WTC11 (cell line): Measurements from ENCODE around the gene IL4I1. TPM values are rescaled to one million over a fixed set of nuclear protein-coding genes. Genes with fewer than 3 reads are reported as not detected.

Source experiments
- ATAC-seq: fragments of 200-7000 bp; cut with Tn5 transposase; 2 replicates; pipeline ENCODE4 v1.10.0; 2021; ENCODE audit warnings: mild to moderate bottlenecking, moderate library complexity
- CTCF ChIA-PET: fragments of 300-600 bp; sonication (Branson Sonifier 250); formaldehyde crosslinking; loops from one replicate; lab custom pipeline; 2021; ENCODE audit warnings: antibody characterized with exemption; lab: Charles Lee
- POLR2A ChIA-PET: fragments of 350-600 bp; sonication (Branson Sonifier 250); formaldehyde crosslinking; loops from one replicate; lab custom pipeline; 2021; ENCODE audit warnings: antibody characterized with exemption; lab: Charles Lee
- DNase-seq: peaks from one replicate; pipeline ENCODE4 v3.0.0; 2021; ENCODE audit warnings: low spot score
- H3K27ac Mint-ChIP-seq: 2 replicates; pipeline ENCODE4 v1.8.0; 2021; ENCODE audit warnings: mixed read lengths
- H3K27me3 Mint-ChIP-seq: 2 replicates; pipeline ENCODE4 v1.8.0; 2021; ENCODE audit warnings: low read depth, mild to moderate bottlenecking, moderate library complexity, mixed read lengths
- H3K36me3 Mint-ChIP-seq: 2 replicates; pipeline ENCODE4 v1.8.0; 2021; ENCODE audit warnings: mixed read lengths
- H3K4me1 Mint-ChIP-seq: 2 replicates; pipeline ENCODE4 v1.8.0; 2022; ENCODE audit warnings: mixed read lengths
- H3K4me3 Mint-ChIP-seq: 2 replicates; pipeline ENCODE4 v1.8.0; 2021; ENCODE audit warnings: mild to moderate bottlenecking, moderate library complexity, mixed read lengths
- H3K9me3 Mint-ChIP-seq: 2 replicates; pipeline ENCODE4 v1.8.0; 2021; ENCODE audit warnings: mixed read lengths
- ARID4B ChIP-seq: sonication (generic); formaldehyde crosslinking; IDR thresholded peaks from 2 replicates; pipeline ENCODE4 v1.8.0; 2023; ENCODE audit warnings: missing genetic modification reagents, mild to moderate bottlenecking, borderline replicate concordance
- ATF6 ChIP-seq: sonication (generic); formaldehyde crosslinking; IDR thresholded peaks from 2 replicates; pipeline ENCODE4 v1.8.1; 2023; ENCODE audit warnings: mild to moderate bottlenecking, missing genetic modification reagents
- EMX1 ChIP-seq: fragments of 250-450 bp; sonication (Bioruptor Pico); IDR thresholded peaks from 2 replicates; pipeline ENCODE4 v1.8.0; 2021; ENCODE audit warnings: mild to moderate bottlenecking
- FOXK1 ChIP-seq: sonication (generic); formaldehyde crosslinking; IDR thresholded peaks from 2 replicates; pipeline ENCODE4 v1.8.0; 2022; ENCODE audit warnings: mild to moderate bottlenecking, moderate library complexity, missing genetic modification reagents
- FOXP1 ChIP-seq: sonication (generic); formaldehyde crosslinking; IDR thresholded peaks from 2 replicates; pipeline ENCODE4 v1.8.0; 2022; ENCODE audit warnings: missing genetic modification reagents, mild to moderate bottlenecking, moderate library complexity, borderline replicate concordance
- ZBTB43 ChIP-seq: sonication (generic); formaldehyde crosslinking; IDR thresholded peaks from 2 replicates; pipeline ENCODE4 v1.8.1; 2023; ENCODE audit warnings: mild to moderate bottlenecking, missing genetic modification reagents
- ZNF416 ChIP-seq: fragments of 250-450 bp; sonication (Bioruptor Pico); IDR thresholded peaks from 2 replicates; pipeline ENCODE4 v1.9.0; 2021; ENCODE audit warnings: mild to moderate bottlenecking, inconsistent platforms
- ZSCAN18 ChIP-seq: fragments of 250-450 bp; sonication (Bioruptor Pico); IDR thresholded peaks from 2 replicates; pipeline ENCODE4 v2.1.2; 2022; ENCODE audit warnings: mild to moderate bottlenecking, moderate library complexity
- total RNA-seq: library from RNA; stranded (reverse); gene quantifications from 3 replicates; pipeline ENCODE4 v1.2.3, GENCODE V29; 2021
- TF ChIP-seq, protein P1 (sequence below): sonication (generic); formaldehyde crosslinking; IDR thresholded peaks from 2 replicates; pipeline ENCODE4 v1.8.1; 2022; ENCODE audit warnings: mild to moderate bottlenecking, moderate library complexity, missing genetic modification reagents
- TF ChIP-seq, protein P2 (sequence below): fragments of 250-450 bp; sonication (Bioruptor Pico); IDR thresholded peaks from 2 replicates; pipeline ENCODE4 v1.9.0; 2021; ENCODE audit warnings: moderate library complexity, mild to moderate bottlenecking, inconsistent platforms, borderline replicate concordance
- TF ChIP-seq, protein P3 (sequence below): fragments of 250-450 bp; sonication (Bioruptor Pico); IDR thresholded peaks from 2 replicates; pipeline ENCODE4 v1.9.0; 2021; ENCODE audit warnings: mild to moderate bottlenecking, borderline replicate concordance
- TF ChIP-seq, protein P4 (sequence below): fragments of 200-600 bp; IDR thresholded peaks from 2 replicates; pipeline ENCODE4 v1.8.0; 2022; ENCODE audit warnings: antibody characterized with exemption

The IL4I1 gene
- total RNA-seq, 1 experiment from 2014 or later = 0.83 TPM

DNA sequence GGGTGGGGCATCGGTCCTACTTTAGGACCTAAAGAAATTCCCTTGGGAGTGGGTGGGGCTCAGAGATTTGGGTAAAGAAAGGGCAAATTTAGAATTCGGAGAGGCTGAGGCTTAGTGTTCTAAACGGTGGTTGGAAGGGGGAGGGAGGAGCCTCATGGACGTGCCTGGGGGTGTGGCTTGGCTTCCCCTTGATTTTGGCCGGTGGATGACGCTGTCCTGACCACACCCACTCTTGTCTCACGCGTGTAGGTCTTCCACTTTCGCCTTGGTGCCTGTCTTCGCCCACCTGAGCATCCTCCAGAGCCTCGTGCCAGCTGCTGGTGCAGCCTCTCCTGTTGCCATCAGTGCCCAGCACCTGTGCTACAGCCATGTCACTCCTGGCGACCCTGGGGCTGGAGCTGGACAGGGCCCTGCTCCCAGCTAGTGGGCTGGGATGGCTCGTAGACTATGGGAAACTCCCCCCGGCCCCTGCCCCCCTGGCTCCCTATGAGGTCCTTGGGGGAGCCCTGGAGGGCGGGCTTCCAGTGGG is 33.9 kb upstream of the IL4I1 start:
- peak; percentile 12 for ATAC-seq
- ChIA-PET POLR2A (interaction anchor here (0.8 to 2.2 kb wide), 7 partner anchors 9 to 120 kb away, joined by 3 to 11 read pairs (median 4); partner anchors contain the start of genes AKT1S1 and TBC1D17), CTCF (interaction anchor here (0.6 to 1.8 kb wide), 7 partner anchors 9 to 384 kb away, joined by 3 to 11 read pairs (median 4); no protein-coding TSS in a partner anchor)
- H3K4me1 Mint-ChIP-seq = peaks cover 21% of the 10 kb centered on the region
- no peaks in the 10 kb centered on the region for H3K9me3 Mint-ChIP-seq
- H3K27ac Mint-ChIP-seq = peak overlapping the region; percentile 99
- peak overlapping the region; percentile 99 for H3K4me3 Mint-ChIP-seq
- peak; percentile 68 for DNase-seq
- TF ChIP-seq FOXP1 (CRISPR knock-in tag) (peak; percentile 51; the same call in 1 of the 2 replicates), ZNF416 (CRISPR knock-in tag) (no peak), ATF6 (CRISPR knock-in tag) (no peak), ZBTB43 (CRISPR knock-in tag) (no peak), ZSCAN18 (CRISPR knock-in tag) (no peak)
- TF ChIP-seq, all 79 proteins: peak for 1
- H3K36me3 Mint-ChIP-seq = peaks cover 21% of the 10 kb centered on the region
- H3K27me3 Mint-ChIP-seq = peaks cover 4% of the 10 kb centered on the region; the same call in 1 of the 2 replicates

DNA sequence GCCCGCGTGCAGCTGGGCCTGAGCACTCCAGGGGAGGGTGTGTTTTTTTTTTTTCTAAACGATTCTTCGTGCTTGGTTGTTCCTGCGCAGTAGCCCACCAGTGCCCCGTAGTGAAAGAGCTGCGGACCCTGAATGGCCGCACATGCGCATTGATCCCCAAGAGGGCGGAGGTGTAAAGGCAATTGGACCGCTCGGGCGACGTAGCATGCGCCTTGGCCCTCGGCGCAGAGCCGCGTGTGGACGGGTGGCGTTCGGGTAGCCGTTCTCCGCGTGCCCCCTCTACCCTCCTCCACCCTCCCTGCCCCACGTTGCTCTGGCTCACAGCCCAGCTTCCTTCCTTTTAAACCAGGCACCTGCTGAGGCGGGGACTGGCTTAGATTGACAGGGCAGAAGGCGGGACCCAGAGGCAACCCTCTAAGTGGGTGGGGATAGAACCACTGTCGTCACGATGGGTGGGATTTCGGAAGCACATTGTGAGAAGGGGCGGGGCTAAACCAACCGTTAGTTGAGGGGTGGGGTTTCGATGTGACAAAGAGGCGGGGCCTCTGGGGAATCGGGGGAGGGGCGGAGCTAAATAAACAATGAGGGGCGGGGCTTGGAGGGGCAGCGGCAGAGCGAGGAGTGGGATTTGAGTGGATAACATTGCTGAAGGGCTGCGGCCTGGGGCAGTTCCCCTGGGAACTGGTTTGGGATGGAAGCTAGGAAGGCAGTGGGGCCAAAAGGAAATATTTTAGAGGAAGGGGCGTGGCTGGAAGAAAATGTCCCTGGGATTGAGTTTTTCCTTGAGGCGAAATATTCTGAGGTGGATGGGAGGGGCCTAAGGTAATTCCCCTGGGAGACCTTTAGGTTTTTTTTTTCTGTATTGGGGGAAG is 33.2 kb upstream of the IL4I1 start:
- CTCF ChIA-PET = interaction anchor here (0.6 to 1.8 kb wide), 14 partner anchors 8 to 403 kb away, joined by 3 to 11 read pairs (median 4); partner anchors contain the start of gene VRK3
- ATAC-seq (peak; percentile 87), DNase-seq (peak; percentile 97)
- peaks cover 4% of the 10 kb centered on the region; the same call in 1 of the 2 replicates for H3K27me3 Mint-ChIP-seq
- H3K4me3 Mint-ChIP-seq = peak overlapping the region; percentile 99
- H3K4me1 Mint-ChIP-seq = peaks cover 25% of the 10 kb centered on the region
- POLR2A ChIA-PET = interaction anchor here (0.6 to 2.2 kb wide), 15 partner anchors 8 to 403 kb away, joined by 3 to 11 read pairs (median 4); partner anchors contain the start of genes AKT1S1 and TBC1D17
- peaks cover 24% of the 10 kb centered on the region for H3K36me3 Mint-ChIP-seq
- H3K9me3 Mint-ChIP-seq = no peaks in the 10 kb centered on the region
- H3K27ac Mint-ChIP-seq = peak overlapping the region; percentile 99
- TF ChIP-seq EMX1 (CRISPR knock-in tag) (peak; percentile 89), FOXK1 (CRISPR knock-in tag) (no peak), ZNF416 (CRISPR knock-in tag) (peak; percentile 95), ARID4B (CRISPR knock-in tag) (no peak)
- TF ChIP-seq, protein P1, sequence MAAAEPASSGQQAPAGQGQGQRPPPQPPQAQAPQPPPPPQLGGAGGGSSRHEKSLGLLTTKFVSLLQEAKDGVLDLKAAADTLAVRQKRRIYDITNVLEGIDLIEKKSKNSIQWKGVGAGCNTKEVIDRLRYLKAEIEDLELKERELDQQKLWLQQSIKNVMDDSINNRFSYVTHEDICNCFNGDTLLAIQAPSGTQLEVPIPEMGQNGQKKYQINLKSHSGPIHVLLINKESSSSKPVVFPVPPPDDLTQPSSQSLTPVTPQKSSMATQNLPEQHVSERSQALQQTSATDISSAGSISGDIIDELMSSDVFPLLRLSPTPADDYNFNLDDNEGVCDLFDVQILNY (CRISPR knock-in tag) = no peak
- TF ChIP-seq, protein P2, sequence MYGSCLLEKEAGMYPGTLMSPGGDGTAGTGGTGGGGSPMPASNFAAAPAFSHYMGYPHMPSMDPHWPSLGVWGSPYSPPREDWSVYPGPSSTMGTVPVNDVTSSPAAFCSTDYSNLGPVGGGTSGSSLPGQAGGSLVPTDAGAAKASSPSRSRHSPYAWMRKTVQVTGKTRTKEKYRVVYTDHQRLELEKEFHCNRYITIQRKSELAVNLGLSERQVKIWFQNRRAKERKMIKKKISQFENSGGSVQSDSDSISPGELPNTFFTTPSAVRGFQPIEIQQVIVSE (CRISPR knock-in tag) = 0 out of 2 replicates have a peak, but pooled peaks have one; percentile 16
- TF ChIP-seq, protein P3, sequence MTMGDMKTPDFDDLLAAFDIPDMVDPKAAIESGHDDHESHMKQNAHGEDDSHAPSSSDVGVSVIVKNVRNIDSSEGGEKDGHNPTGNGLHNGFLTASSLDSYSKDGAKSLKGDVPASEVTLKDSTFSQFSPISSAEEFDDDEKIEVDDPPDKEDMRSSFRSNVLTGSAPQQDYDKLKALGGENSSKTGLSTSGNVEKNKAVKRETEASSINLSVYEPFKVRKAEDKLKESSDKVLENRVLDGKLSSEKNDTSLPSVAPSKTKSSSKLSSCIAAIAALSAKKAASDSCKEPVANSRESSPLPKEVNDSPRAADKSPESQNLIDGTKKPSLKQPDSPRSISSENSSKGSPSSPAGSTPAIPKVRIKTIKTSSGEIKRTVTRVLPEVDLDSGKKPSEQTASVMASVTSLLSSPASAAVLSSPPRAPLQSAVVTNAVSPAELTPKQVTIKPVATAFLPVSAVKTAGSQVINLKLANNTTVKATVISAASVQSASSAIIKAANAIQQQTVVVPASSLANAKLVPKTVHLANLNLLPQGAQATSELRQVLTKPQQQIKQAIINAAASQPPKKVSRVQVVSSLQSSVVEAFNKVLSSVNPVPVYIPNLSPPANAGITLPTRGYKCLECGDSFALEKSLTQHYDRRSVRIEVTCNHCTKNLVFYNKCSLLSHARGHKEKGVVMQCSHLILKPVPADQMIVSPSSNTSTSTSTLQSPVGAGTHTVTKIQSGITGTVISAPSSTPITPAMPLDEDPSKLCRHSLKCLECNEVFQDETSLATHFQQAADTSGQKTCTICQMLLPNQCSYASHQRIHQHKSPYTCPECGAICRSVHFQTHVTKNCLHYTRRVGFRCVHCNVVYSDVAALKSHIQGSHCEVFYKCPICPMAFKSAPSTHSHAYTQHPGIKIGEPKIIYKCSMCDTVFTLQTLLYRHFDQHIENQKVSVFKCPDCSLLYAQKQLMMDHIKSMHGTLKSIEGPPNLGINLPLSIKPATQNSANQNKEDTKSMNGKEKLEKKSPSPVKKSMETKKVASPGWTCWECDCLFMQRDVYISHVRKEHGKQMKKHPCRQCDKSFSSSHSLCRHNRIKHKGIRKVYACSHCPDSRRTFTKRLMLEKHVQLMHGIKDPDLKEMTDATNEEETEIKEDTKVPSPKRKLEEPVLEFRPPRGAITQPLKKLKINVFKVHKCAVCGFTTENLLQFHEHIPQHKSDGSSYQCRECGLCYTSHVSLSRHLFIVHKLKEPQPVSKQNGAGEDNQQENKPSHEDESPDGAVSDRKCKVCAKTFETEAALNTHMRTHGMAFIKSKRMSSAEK = peak; percentile 68; the same call in 1 of the 2 replicates
- TF ChIP-seq, protein P4, sequence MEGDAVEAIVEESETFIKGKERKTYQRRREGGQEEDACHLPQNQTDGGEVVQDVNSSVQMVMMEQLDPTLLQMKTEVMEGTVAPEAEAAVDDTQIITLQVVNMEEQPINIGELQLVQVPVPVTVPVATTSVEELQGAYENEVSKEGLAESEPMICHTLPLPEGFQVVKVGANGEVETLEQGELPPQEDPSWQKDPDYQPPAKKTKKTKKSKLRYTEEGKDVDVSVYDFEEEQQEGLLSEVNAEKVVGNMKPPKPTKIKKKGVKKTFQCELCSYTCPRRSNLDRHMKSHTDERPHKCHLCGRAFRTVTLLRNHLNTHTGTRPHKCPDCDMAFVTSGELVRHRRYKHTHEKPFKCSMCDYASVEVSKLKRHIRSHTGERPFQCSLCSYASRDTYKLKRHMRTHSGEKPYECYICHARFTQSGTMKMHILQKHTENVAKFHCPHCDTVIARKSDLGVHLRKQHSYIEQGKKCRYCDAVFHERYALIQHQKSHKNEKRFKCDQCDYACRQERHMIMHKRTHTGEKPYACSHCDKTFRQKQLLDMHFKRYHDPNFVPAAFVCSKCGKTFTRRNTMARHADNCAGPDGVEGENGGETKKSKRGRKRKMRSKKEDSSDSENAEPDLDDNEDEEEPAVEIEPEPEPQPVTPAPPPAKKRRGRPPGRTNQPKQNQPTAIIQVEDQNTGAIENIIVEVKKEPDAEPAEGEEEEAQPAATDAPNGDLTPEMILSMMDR = no peak
